ENCODE data around the gene KIR2DL4.
"Not testable (repeated sequence)": the region's sequence is repeated elsewhere in the genome, so short reads cannot be mapped to it uniquely, and the experiment has no call there.

Gene KIR2DL4

GRCh38 chr19:54804101-54804500, 691 bp downstream of the KIR2DL4 start:
- no peak for DNase-seq (ENCODE audit: low read depth in 1 of 2, low spot score in 1 of 2)

- DNase-seq (ENCODE audit: low read depth in 1 of 2, low spot score in 1 of 2) = no peak
Observed at GRCh38 chr19:54804571-54804970, 1.2 kb downstream of the KIR2DL4 start.

GRCh38 chr19:54805665-54806515, 2.5 kb downstream of the KIR2DL4 start:
- DNase-seq (ENCODE audit: low read depth in 1 of 2, low spot score in 1 of 2) = no peak

- no peak for DNase-seq (ENCODE audit: low read depth in 1 of 2, low spot score in 1 of 2)
Observed at GRCh38 chr19:54806516-54806838, 3.1 kb downstream of the KIR2DL4 start.

- not testable (repeated sequence) for DNase-seq (ENCODE audit: low read depth in 1 of 2, low spot score in 1 of 2)
Observed at GRCh38 chr19:54814571-54814970, 11.2 kb downstream of the KIR2DL4 start.

- not testable (repeated sequence) for DNase-seq (ENCODE audit: low read depth in 1 of 2, low spot score in 1 of 2)
Observed at GRCh38 chr19:54816251-54816650, 12.8 kb downstream of the KIR2DL4 start, which contains the start of gene KIR3DL1. Gene KIR3DL1, plus strand, starts transcription at chr19:54816468.

GRCh38 chr19:54817670-54818536, 14.5 kb downstream of the KIR2DL4 start:
- no peak for DNase-seq (ENCODE audit: low read depth in 1 of 2, low spot score in 1 of 2)

GRCh38 chr19:54824416-54824815, 21.0 kb downstream of the KIR2DL4 start:
- DNase-seq (ENCODE audit: low read depth in 1 of 2, low spot score in 1 of 2) = not testable (repeated sequence)

- DNase-seq (ENCODE audit: low read depth in 1 of 2, low spot score in 1 of 2) = not testable (repeated sequence)
Observed at GRCh38 chr19:54825326-54825725, 21.9 kb downstream of the KIR2DL4 start.

GRCh38 chr19:54828064-54828463, 24.7 kb downstream of the KIR2DL4 start:
- DNase-seq (ENCODE audit: low read depth in 1 of 2, low spot score in 1 of 2) = not testable (repeated sequence)

- not testable (repeated sequence) for DNase-seq (ENCODE audit: low read depth in 1 of 2, low spot score in 1 of 2)
Observed at GRCh38 chr19:54832496-54832895, 29.1 kb downstream of the KIR2DL4 start, which contains the start of gene KIR2DS4. Gene KIR2DS4, plus strand, starts transcription at chr19:54832676.

- DNase-seq (ENCODE audit: low read depth in 1 of 2, low spot score in 1 of 2) = not testable (repeated sequence)
Observed at GRCh38 chr19:54835126-54835525, 31.7 kb downstream of the KIR2DL4 start.

GRCh38 chr19:54837522-54837921, 34.1 kb downstream of the KIR2DL4 start:
- DNase-seq (ENCODE audit: low read depth in 1 of 2, low spot score in 1 of 2) = not testable (repeated sequence)

- not testable (repeated sequence) for DNase-seq (ENCODE audit: low read depth in 1 of 2, low spot score in 1 of 2)
Observed at GRCh38 chr19:54843171-54843570, 39.8 kb downstream of the KIR2DL4 start.

- DNase-seq (ENCODE audit: low read depth in 1 of 2, low spot score in 1 of 2) = not testable (repeated sequence)
Observed at GRCh38 chr19:54850061-54850640, 46.7 kb downstream of the KIR2DL4 start, which contains the start of gene KIR3DL2. Gene KIR3DL2, plus strand, starts transcription at chr19:54850443. Its CDS starts 33 bp downstream, at chr19:54850476.

GRCh38 chr19:54850930-54851329, 47.5 kb downstream of the KIR2DL4 start:
- no peak for DNase-seq (ENCODE audit: low read depth in 1 of 2, low spot score in 1 of 2)

GRCh38 chr19:54851353-54851752, 47.9 kb downstream of the KIR2DL4 start:
- no peak for DNase-seq (ENCODE audit: low read depth in 1 of 2, low spot score in 1 of 2)

GRCh38 chr19:54855241-54855640, 51.8 kb downstream of the KIR2DL4 start:
- not testable (repeated sequence) for DNase-seq (ENCODE audit: low read depth in 1 of 2, low spot score in 1 of 2)

GRCh38 chr19:54858476-54858875, 55.1 kb downstream of the KIR2DL4 start:
- not testable (repeated sequence) for DNase-seq (ENCODE audit: low read depth in 1 of 2, low spot score in 1 of 2)

- DNase-seq (ENCODE audit: low read depth in 1 of 2, low spot score in 1 of 2) = not testable (repeated sequence)
Observed at GRCh38 chr19:54859421-54859820, 56.0 kb downstream of the KIR2DL4 start.

- not testable (repeated sequence) for DNase-seq (ENCODE audit: low read depth in 1 of 2, low spot score in 1 of 2)
Observed at GRCh38 chr19:54863459-54863858, 60.0 kb downstream of the KIR2DL4 start.

All from activated T-helper 1 cell treated with anti-CD3 and anti-CD28 coated beads, Interleukin-2, amount 50 U/mL, for 16 hours (primary cell).